Karpas-422 (cell line): Measurements from ENCODE around the gene PAPLN. TPM values are rescaled to one million over a fixed set of nuclear protein-coding genes. Genes with fewer than 3 reads are reported as not detected.

Experiments
- DNase-seq: peaks from one replicate; pipeline ENCODE4 v3.0.0-alpha.2; 2015
- H2AFZ ChIP-seq: fragments of 200-600 bp; sonication (generic); 2 replicates; pipeline ENCODE4 v1.6.1; 2014; ENCODE audit warnings: antibody characterized with exemption, low read length, mixed read lengths
- H3K27ac ChIP-seq: fragments of 200-600 bp; sonication (generic); 2 replicates; pipeline ENCODE4 v1.5.1; 2014; ENCODE audit warnings: mild to moderate bottlenecking, low read length, moderate library complexity
- H3K27me3 ChIP-seq: fragments of 200-600 bp; sonication (generic); 2 replicates; pipeline ENCODE4 v1.6.1; 2014; ENCODE audit warnings: low read length, mixed read lengths
- H3K36me3 ChIP-seq: fragments of 200-600 bp; sonication (generic); 2 replicates; pipeline ENCODE4 v1.6.1; 2014; ENCODE audit warnings: low read length, mixed read lengths; ENCODE audit not compliant: insufficient read depth
- H3K4me1 ChIP-seq: fragments of 200-600 bp; sonication (generic); 2 replicates; pipeline ENCODE4 v1.6.1; 2014; ENCODE audit warnings: mild to moderate bottlenecking, low read length, mixed read lengths
- H3K4me2 ChIP-seq: fragments of 200-600 bp; sonication (generic); 2 replicates; pipeline ENCODE4 v1.6.1; 2014; ENCODE audit warnings: low read length, low read depth, mild to moderate bottlenecking; ENCODE audit not compliant: poor library complexity, severe bottlenecking
- H3K4me3 ChIP-seq: fragments of 200-600 bp; sonication (generic); 2 replicates; pipeline ENCODE4 v1.5.1; 2014; ENCODE audit warnings: mild to moderate bottlenecking, antibody characterized with exemption, low read length, mixed read lengths
- H3K79me2 ChIP-seq: fragments of 200-600 bp; sonication (generic); 2 replicates; pipeline ENCODE4 v1.6.1; 2014; ENCODE audit warnings: mild to moderate bottlenecking, low read length, mixed read lengths
- H3K9ac ChIP-seq: fragments of 200-600 bp; sonication (generic); 2 replicates; pipeline ENCODE4 v1.6.0; 2014; ENCODE audit warnings: low read length
- H3K9me2 ChIP-seq: fragments of 200-600 bp; sonication (generic), shearing (Covaris generic); replicated peaks from 2 replicates; pipeline ENCODE4 v1.6.0; 2014; ENCODE audit warnings: mild to moderate bottlenecking, low read length, moderate library complexity; ENCODE audit not compliant: insufficient read depth
- H3K9me3 ChIP-seq: fragments of 300-700, 200-600 bp; sonication (generic); 2 replicates; pipeline ENCODE4 v1.6.1; 2014; ENCODE audit warnings: low read length, mixed read lengths
- H4K20me1 ChIP-seq: fragments of 200-600 bp; sonication (generic); 2 replicates; pipeline ENCODE4 v1.6.1; 2014; ENCODE audit warnings: mild to moderate bottlenecking, antibody characterized with exemption, low read length, low read depth; ENCODE audit not compliant: insufficient read depth
- total RNA-seq: library from RNA; depleted of rRNA; stranded (reverse); fragments of >200 nt; shearing (Covaris generic); gene quantifications from 2 replicates; pipeline ENCODE4 v1.2.3, GENCODE V29; 2014; ENCODE audit warnings: low replicate concordance

The PAPLN gene
- total RNA-seq, 1 experiment from 2014 or later = 12.9 TPM

DNA sequence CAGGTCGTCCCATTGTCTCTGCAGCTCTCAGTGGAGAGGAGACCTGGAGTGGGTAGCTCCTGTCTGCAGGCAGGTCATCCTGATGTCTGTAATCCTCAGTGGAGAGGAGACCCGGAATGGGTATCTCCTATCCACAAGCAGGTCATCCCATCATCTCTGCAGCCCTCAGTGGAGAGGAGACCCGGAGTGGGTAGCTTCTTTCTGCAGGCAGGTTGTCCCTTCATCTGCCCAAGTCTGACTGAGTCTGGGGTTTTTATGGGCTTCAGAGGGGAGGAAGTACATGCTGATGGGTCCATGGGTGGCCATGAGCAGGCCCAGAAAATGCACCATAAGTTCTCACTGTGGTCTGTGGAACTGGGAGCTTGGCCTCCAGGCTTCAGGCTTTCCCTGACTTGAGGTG, 28.9 kb upstream of the PAPLN start:
- no peaks in the 10 kb centered on the region for H3K79me2 ChIP-seq
- H3K36me3 ChIP-seq = peaks cover 69% of the 10 kb centered on the region
- H3K9me2 ChIP-seq = no peaks in the 10 kb centered on the region
- H3K4me1 ChIP-seq = no peaks in the 10 kb centered on the region
- H2AFZ ChIP-seq = no peak overlapping the region
- no peaks in the 10 kb centered on the region for H3K27me3 ChIP-seq
- H3K4me3 ChIP-seq = no peak overlapping the region
- no peak overlapping the region for H3K27ac ChIP-seq
- H4K20me1 ChIP-seq = no peaks in the 10 kb centered on the region
- no peak overlapping the region for H3K4me2 ChIP-seq
- no peak for DNase-seq
- H3K9me3 ChIP-seq = no peaks in the 10 kb centered on the region
- H3K9ac ChIP-seq = no peak overlapping the region

DNA sequence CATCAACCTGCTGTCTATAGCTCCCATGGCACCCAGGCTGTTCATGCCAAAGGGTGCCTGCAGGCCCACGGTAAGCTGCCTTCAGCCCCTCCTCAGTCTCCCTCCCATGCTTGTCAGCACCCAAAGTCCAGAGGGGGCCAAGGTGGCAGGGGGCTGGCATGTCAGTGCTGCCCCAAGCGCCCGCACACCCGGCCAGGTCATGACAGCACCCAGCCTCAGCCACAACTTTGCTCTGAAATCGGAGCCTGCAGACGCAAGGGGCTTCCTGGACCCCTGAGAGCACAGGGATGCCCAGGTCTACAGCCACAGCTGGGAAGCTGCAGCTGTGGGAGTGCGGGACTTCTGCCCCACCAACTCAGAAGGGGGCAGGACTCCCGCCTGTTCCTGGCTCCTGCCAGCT, 28.5 kb upstream of the PAPLN start:
- H3K27ac ChIP-seq = no peak overlapping the region
- H3K36me3 ChIP-seq = peaks cover 70% of the 10 kb centered on the region

DNA sequence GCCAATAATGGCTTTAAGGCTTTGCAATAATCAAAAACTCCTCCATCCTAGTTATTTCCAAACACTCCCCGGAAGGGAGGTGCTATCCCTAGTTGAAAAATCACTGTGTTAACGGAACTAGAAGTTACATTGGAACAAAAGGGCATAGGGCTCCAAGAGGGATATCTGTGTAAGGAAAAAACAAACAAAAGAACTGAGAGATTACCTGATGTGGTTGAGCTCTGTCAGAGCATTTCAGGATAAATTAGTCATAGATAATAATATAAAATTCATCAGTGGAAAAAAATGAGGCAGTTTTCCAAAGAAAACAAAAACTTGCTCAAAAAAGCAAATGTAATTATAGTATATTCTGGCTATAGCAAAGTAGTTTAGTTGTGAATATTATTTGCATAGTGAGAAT, 27.4 kb upstream of the PAPLN start:
- DNase-seq = no peak
- no peak overlapping the region for H3K9ac ChIP-seq
- H3K9me3 ChIP-seq = no peaks in the 10 kb centered on the region
- H3K27ac ChIP-seq = no peak overlapping the region
- no peaks in the 10 kb centered on the region for H3K79me2 ChIP-seq
- no peak overlapping the region for H2AFZ ChIP-seq
- no peaks in the 10 kb centered on the region for H3K27me3 ChIP-seq
- H3K4me1 ChIP-seq = no peaks in the 10 kb centered on the region
- no peaks in the 10 kb centered on the region for H3K9me2 ChIP-seq
- H4K20me1 ChIP-seq = no peaks in the 10 kb centered on the region
- H3K4me3 ChIP-seq = no peak overlapping the region
- peaks cover 69% of the 10 kb centered on the region for H3K36me3 ChIP-seq
- H3K4me2 ChIP-seq = no peak overlapping the region

More for the DNA sequence above, 28.5 kb upstream of the PAPLN start:
- Histone ChIP-seq H3K4me2 (no peak overlapping the region), H3K9ac (no peak overlapping the region), H3K4me3 (no peak overlapping the region), H3K9me2 (no peaks in the 10 kb centered on the region), H3K27me3 (no peaks in the 10 kb centered on the region), H4K20me1 (no peaks in the 10 kb centered on the region), H2AFZ (no peak overlapping the region), H3K9me3 (no peaks in the 10 kb centered on the region), H3K4me1 (no peaks in the 10 kb centered on the region), H3K79me2 (no peaks in the 10 kb centered on the region)
- no peak for DNase-seq

DNA sequence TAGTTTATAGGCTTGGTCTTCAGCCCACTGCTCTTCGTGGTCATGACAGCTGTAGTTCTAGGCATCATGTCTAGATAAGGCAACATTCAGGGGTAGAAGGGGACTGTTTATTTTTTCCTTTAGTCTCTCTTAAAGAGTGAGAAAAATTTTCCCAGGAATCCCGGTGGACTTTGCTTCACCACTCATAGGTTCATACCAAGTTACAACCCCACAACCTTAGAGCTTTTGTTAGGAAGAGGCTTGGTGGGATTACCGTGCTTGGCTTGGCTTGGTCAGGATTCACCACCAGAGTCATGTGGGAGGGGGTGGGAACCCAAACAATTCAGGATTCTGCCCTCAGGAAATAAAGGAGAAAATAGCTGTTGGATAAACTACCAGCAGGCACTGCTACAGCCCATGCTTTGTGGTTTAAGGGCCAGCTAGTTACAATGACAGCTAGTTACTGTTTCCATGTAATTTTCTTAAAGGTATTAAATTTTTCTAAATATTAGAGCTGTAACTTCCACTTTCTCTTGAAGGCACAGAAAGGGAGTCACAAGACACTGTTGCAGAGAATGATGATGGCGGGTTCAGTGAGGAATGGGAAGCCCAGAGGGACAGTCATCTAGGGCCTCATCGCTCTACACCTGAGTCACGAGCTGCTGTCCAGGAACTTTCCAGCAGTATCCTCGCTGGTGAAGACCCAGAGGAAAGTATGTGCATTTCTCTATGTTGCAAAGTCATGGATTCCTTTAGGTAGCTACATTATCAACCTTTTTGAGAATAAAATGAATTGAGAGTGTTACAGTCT, 25.9 kb upstream of the PAPLN start:
- Histone ChIP-seq H3K9me2 (no peaks in the 10 kb centered on the region), H3K9me3 (no peaks in the 10 kb centered on the region), H3K4me1 (no peaks in the 10 kb centered on the region), H3K9ac (no peak overlapping the region), H3K27ac (no peak overlapping the region), H3K4me2 (no peak overlapping the region), H2AFZ (no peak overlapping the region), H4K20me1 (no peaks in the 10 kb centered on the region), H3K27me3 (no peaks in the 10 kb centered on the region), H3K4me3 (no peak overlapping the region), H3K79me2 (no peaks in the 10 kb centered on the region), H3K36me3 (peaks cover 59% of the 10 kb centered on the region)
- no peak for DNase-seq

DNA sequence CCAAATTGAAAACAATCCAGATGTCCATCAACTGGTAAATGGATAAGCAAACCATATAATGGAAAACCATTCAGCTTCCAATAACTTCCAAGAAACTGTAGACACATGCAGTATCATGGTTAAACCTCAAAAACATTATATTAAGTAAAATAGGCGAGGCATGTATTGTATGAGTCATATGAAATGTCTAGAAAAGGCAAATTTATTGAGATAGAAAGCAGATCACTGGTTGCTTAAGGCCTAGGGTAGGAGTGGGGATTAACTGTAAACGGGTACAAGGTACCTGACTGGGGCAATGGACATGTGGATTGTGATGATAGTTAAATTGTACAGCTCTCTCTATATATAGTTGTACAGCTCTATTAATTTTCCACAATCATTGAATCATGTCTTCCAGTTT, 21.3 kb upstream of the PAPLN start:
- H3K9ac ChIP-seq = no peak overlapping the region
- H3K36me3 ChIP-seq = peaks cover 46% of the 10 kb centered on the region
- H3K27me3 ChIP-seq = no peaks in the 10 kb centered on the region
- H3K9me3 ChIP-seq = no peaks in the 10 kb centered on the region
- H2AFZ ChIP-seq = no peak overlapping the region
- H3K4me3 ChIP-seq = no peak overlapping the region
- no peak overlapping the region for H3K4me2 ChIP-seq
- H3K27ac ChIP-seq = no peak overlapping the region
- H3K4me1 ChIP-seq = peaks cover 4% of the 10 kb centered on the region
- H4K20me1 ChIP-seq = no peaks in the 10 kb centered on the region
- H3K79me2 ChIP-seq = no peaks in the 10 kb centered on the region
- no peak for DNase-seq
- no peaks in the 10 kb centered on the region for H3K9me2 ChIP-seq

DNA sequence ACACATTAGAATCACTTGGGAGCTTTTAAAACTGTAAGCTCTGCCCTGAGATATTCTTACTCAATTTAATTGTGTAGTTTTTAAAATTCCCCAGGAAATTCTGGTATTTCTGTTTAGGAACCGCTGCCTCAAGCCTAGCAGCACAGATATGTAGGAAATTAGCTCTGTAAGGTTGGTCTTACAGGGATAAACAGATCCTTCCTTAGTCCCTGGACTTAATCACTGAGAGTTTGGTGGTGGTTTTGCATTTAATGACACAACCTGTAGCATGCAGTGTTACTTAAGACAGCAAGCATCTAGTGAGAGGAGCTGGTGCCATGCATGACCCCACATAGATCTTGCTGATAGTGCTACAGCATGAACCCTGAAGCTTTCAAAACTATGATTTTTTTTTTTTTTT, 19.9 kb upstream of the PAPLN start:
- Histone ChIP-seq H3K4me2 (no peak overlapping the region), H2AFZ (no peak overlapping the region), H3K4me3 (no peak overlapping the region), H3K27me3 (no peaks in the 10 kb centered on the region), H3K27ac (no peak overlapping the region), H3K4me1 (peaks cover 18% of the 10 kb centered on the region), H3K36me3 (peaks cover 42% of the 10 kb centered on the region), H3K9me3 (no peaks in the 10 kb centered on the region), H3K9me2 (no peaks in the 10 kb centered on the region), H3K79me2 (no peaks in the 10 kb centered on the region), H3K9ac (no peak overlapping the region), H4K20me1 (no peaks in the 10 kb centered on the region)
- DNase-seq = no peak

DNA sequence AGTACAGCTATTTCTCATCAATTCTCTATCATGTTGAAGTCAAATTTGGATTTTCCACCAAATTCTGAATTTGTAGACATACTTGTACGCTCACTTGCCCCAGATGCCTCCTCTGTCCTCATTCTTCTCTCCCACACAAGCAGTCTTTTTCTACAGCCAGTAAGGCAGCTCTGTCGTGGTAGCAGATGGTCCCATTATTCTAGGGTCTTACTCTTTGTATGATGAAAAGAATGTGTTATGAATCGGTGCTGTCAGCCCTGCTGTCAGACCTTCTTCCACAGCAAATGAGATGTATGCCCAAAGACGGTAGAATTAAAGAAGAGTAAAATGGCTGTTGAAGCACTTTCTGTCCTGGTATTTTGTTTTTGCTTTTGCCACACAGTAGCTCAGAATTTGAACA, 17.2 kb upstream of the PAPLN start:
- DNase-seq = no peak
- H3K79me2 ChIP-seq = no peaks in the 10 kb centered on the region
- peaks cover 31% of the 10 kb centered on the region for H3K4me1 ChIP-seq
- H3K4me2 ChIP-seq = no peak overlapping the region
- no peak overlapping the region for H3K4me3 ChIP-seq
- H4K20me1 ChIP-seq = no peaks in the 10 kb centered on the region
- no peaks in the 10 kb centered on the region for H3K27me3 ChIP-seq
- H3K9me2 ChIP-seq = no peaks in the 10 kb centered on the region
- H3K27ac ChIP-seq = no peak overlapping the region
- H3K36me3 ChIP-seq = peaks cover 28% of the 10 kb centered on the region
- no peak overlapping the region for H2AFZ ChIP-seq
- no peaks in the 10 kb centered on the region for H3K9me3 ChIP-seq
- no peak overlapping the region for H3K9ac ChIP-seq

DNA sequence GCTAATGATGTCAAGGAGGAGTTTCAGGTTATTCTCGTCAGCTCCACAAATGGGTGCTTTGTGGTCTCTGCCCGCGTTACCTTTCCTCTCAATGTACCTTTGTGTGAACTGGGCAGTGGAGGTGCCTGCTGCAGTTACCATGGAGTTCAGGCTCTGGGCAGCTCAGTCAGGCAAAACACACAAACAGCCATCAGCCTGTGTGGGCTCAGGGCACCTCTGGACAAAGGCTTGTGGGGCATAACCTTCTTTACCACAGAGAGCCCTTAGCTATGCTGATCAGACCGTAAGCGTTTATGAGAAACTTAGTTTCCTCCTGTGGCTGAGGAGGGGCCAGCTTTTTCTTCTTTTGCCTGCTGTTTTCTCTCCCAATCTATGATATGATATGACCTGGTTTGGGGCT, 16.7 kb upstream of the PAPLN start:
- peaks cover 31% of the 10 kb centered on the region for H3K4me1 ChIP-seq
- no peak overlapping the region for H2AFZ ChIP-seq
- no peaks in the 10 kb centered on the region for H3K9me2 ChIP-seq
- no peak overlapping the region for H3K27ac ChIP-seq
- H3K9ac ChIP-seq = no peak overlapping the region
- H4K20me1 ChIP-seq = no peaks in the 10 kb centered on the region
- no peaks in the 10 kb centered on the region for H3K79me2 ChIP-seq
- DNase-seq = no peak
- no peak overlapping the region for H3K4me3 ChIP-seq
- H3K9me3 ChIP-seq = no peaks in the 10 kb centered on the region
- H3K4me2 ChIP-seq = no peak overlapping the region
- no peaks in the 10 kb centered on the region for H3K27me3 ChIP-seq
- H3K36me3 ChIP-seq = peaks cover 28% of the 10 kb centered on the region
